Measurements from ENCODE around the gene KMO. TPM values are rescaled to one million over a fixed set of nuclear protein-coding genes. Genes with fewer than 3 reads are reported as not detected.

The KMO gene
- total and polyA plus RNA-seq, 4 donors, result 2.2 to 9.9 (median 6.4) TPM

GRCh38 chr1:241503444-241503843, 28.7 kb upstream of the KMO start:
- no peak for ATAC-seq (ENCODE audit: insufficient read depth, low FRiP score)
- TF ChIP-seq CTCF (IDR thresholded peaks at IDR 0.05; ENCODE audit: control extremely low read depth, extremely low read depth), result no peak
- H3K36me3 ChIP-seq (ENCODE audit: control insufficient read depth in 4 of 4, insufficient read depth in 4 of 4, low read length in 4 of 4), result peaks cover 11 to 32% (median 23%) of the 10 kb centered on the region in 4 donors
- DNase-seq, result no peak
- no peak overlapping the region for H3K27ac ChIP-seq (ENCODE audit: low read depth in 1 of 2, low read length in 1 of 2)
- no peaks in the 10 kb centered on the region for H3K27me3 ChIP-seq (ENCODE audit: control insufficient read depth in 3 of 3, insufficient read depth in 3 of 3, low read length in 2 of 3)
- no peak overlapping the region for H3K4me3 ChIP-seq
- WGBS, 2 donors, result 96 to 98% methylated on average over 6 of the region's 6 CpGs
- H3K4me1 ChIP-seq (ENCODE audit: control insufficient read depth in 5 of 5, insufficient read depth in 5 of 5, low read length in 5 of 5), result no peaks in the 10 kb centered on the region
- no peaks in the 10 kb centered on the region for H3K9me3 ChIP-seq (ENCODE audit: control insufficient read depth in 4 of 4, insufficient read depth in 3 of 4, low read length in 3 of 4)
- H3K9ac ChIP-seq (ENCODE audit: insufficient read depth in 1 of 2, low read length in 2 of 2), result no peak overlapping the region

- no peak overlapping the region for H3K9ac ChIP-seq (ENCODE audit: insufficient read depth in 1 of 2, low read length in 2 of 2)
- no peak overlapping the region for H3K27ac ChIP-seq (ENCODE audit: low read depth in 1 of 2, low read length in 1 of 2)
- H3K36me3 ChIP-seq (ENCODE audit: control insufficient read depth in 4 of 4, insufficient read depth in 4 of 4, low read length in 4 of 4), result peaks cover 21 to 48% (median 36%) of the 10 kb centered on the region in 4 donors
- no peaks in the 10 kb centered on the region for H3K9me3 ChIP-seq (ENCODE audit: control insufficient read depth in 4 of 4, insufficient read depth in 3 of 4, low read length in 3 of 4)
- DNase-seq (no peak), ATAC-seq (ENCODE audit: insufficient read depth, low FRiP score) (no peak)
- no peak overlapping the region for H3K4me3 ChIP-seq
- WGBS, 2 donors, result 93% methylated on average over 2 of the region's 2 CpGs
- no peaks in the 10 kb centered on the region for H3K4me1 ChIP-seq (ENCODE audit: control insufficient read depth in 5 of 5, insufficient read depth in 5 of 5, low read length in 5 of 5)
- TF ChIP-seq CTCF (IDR thresholded peaks at IDR 0.05; ENCODE audit: control extremely low read depth, extremely low read depth), result no peak
- H3K27me3 ChIP-seq (ENCODE audit: control insufficient read depth in 3 of 3, insufficient read depth in 3 of 3, low read length in 2 of 3), result no peaks in the 10 kb centered on the region
Measured at GRCh38 chr1:241507189-241507863, 24.9 kb upstream of the KMO start.

GRCh38 chr1:241513378-241513777, 18.8 kb upstream of the KMO start:
- TF ChIP-seq CTCF (IDR thresholded peaks at IDR 0.05; ENCODE audit: control extremely low read depth, extremely low read depth), result no peak
- no peak overlapping the region for H3K4me3 ChIP-seq
- H3K27me3 ChIP-seq (ENCODE audit: control insufficient read depth in 3 of 3, insufficient read depth in 3 of 3, low read length in 2 of 3), result no peaks in the 10 kb centered on the region
- DNase-seq, result no peak
- H3K27ac ChIP-seq (ENCODE audit: low read depth in 1 of 2, low read length in 1 of 2), result no peak overlapping the region
- no peaks in the 10 kb centered on the region for H3K9me3 ChIP-seq (ENCODE audit: control insufficient read depth in 4 of 4, insufficient read depth in 3 of 4, low read length in 3 of 4)
- no peak overlapping the region for H3K9ac ChIP-seq (ENCODE audit: insufficient read depth in 1 of 2, low read length in 2 of 2)
- peaks cover 12 to 31% (median 27%) of the 10 kb centered on the region in 4 donors for H3K36me3 ChIP-seq (ENCODE audit: control insufficient read depth in 4 of 4, insufficient read depth in 4 of 4, low read length in 4 of 4)
- no peak for ATAC-seq (ENCODE audit: insufficient read depth, low FRiP score)
- peaks cover 0 to 8% (median 3%) of the 10 kb centered on the region in 5 donors for H3K4me1 ChIP-seq (ENCODE audit: control insufficient read depth in 5 of 5, insufficient read depth in 5 of 5, low read length in 5 of 5)
- WGBS, 2 donors, result 87 to 89% methylated on average over 5 of the region's 5 CpGs
